ENCODE results near the gene CUTA. TPM values are rescaled to one million over a fixed set of nuclear protein-coding genes. Genes with fewer than 3 reads are reported as not detected.

CUTA gene
- total RNA-seq, 8 experiments from 2014 or later: 196 to 327 (median 271) TPM

- ATAC-seq (replicated peaks in 6 of 8): peak in 5 of 8 experiments; percentile 6 to 18 (median 14)
- in situ Hi-C loops (cut with MboI; ENCODE audit: low pct_unique_long_range_greater_than_20kb in 2 of 9, low sequenced_read_pairs in 9 of 9, unreplicated experiment in 9 of 9): no loop called here
- peak overlapping the region in 1 of 2 donors; percentile 52 for H3K27ac ChIP-seq
- 100% methylated on average over 1 of the region's 1 CpG; no CpG with 5 or more reads in 7 of the 10 experiments for WGBS, 10 experiments
- peaks cover 52 to 61% of the 10 kb centered on the region in 2 donors for H3K4me1 ChIP-seq (replicated peaks in 1 of 2)
- peak overlapping the region in 1 of 5 donors; percentile 9 for H3K4me3 ChIP-seq
These were observed 15.2 kb upstream of the CUTA start for GRCh38 chr6:33433001-33433543.

- 53 to 54% methylated on average over 3 of the region's 10 CpGs; no CpG with 5 or more reads in 8 of the 10 experiments for WGBS, 10 experiments
- H3K4me3 ChIP-seq: peak overlapping the region in 1 of 5 donors; percentile 30
- in situ Hi-C loops (cut with MboI; ENCODE audit: low pct_unique_long_range_greater_than_20kb in 2 of 9, low sequenced_read_pairs in 9 of 9, unreplicated experiment in 9 of 9): no loop called here
- peak overlapping the region in 1 of 2 donors; percentile 88 for H3K27ac ChIP-seq
- peaks cover 52 to 61% of the 10 kb centered on the region in 2 donors for H3K4me1 ChIP-seq (replicated peaks in 1 of 2)
- ATAC-seq (replicated peaks in 6 of 8): no peak
These were observed 14.6 kb upstream of the CUTA start for GRCh38 chr6:33432546-33432945.

DNA sequence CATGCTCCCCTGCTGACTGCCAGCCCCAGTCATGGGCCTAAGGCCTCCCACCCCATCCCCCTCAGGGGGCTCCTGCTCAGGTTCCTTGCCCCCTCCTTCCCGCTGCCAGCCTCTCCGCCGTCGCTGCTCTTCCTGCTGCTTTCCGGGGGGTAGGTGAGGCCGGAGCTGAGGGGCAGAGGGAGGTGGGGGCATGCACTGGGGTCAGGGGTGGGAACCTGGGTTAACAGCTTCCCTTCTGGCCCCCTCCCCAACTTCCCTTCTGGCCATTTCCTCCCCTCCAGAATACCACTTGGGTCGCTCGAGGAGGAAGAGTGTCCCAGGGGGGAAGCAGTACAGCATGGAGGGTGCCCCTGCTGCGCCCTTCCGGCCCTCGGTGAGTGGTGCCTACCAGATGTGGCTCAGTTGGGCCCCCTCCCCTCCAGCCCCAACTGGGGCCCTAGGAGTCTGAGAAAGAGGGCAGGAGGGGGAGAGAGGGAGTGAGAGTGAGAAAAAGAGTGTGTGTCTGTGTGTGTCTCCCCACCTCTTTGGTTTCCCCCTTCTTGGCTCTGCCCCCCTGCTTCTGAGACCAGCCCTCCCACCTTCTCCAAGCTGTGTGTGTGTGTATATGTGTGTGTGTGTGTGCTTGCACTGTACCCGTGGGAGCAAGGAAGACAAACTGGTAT lies 14.1 kb upstream of the CUTA start:
- 20% methylated on average over 1 of the region's 12 CpGs; no CpG with 5 or more reads in 9 of the 10 experiments for WGBS, 10 experiments
- peak overlapping the region in 3 of 5 donors; percentile 30 to 42 (median 31) for H3K4me3 ChIP-seq
- in situ Hi-C loops (cut with MboI; ENCODE audit: low pct_unique_long_range_greater_than_20kb in 2 of 9, low sequenced_read_pairs in 9 of 9, unreplicated experiment in 9 of 9): no loop called here
- peaks cover 52 to 65% of the 10 kb centered on the region in 2 donors for H3K4me1 ChIP-seq (replicated peaks in 1 of 2)
- H3K27ac ChIP-seq: peak overlapping the region; percentile 80 to 88
- peak in 1 of 8 experiments; percentile 5 for ATAC-seq (replicated peaks in 6 of 8)

DNA sequence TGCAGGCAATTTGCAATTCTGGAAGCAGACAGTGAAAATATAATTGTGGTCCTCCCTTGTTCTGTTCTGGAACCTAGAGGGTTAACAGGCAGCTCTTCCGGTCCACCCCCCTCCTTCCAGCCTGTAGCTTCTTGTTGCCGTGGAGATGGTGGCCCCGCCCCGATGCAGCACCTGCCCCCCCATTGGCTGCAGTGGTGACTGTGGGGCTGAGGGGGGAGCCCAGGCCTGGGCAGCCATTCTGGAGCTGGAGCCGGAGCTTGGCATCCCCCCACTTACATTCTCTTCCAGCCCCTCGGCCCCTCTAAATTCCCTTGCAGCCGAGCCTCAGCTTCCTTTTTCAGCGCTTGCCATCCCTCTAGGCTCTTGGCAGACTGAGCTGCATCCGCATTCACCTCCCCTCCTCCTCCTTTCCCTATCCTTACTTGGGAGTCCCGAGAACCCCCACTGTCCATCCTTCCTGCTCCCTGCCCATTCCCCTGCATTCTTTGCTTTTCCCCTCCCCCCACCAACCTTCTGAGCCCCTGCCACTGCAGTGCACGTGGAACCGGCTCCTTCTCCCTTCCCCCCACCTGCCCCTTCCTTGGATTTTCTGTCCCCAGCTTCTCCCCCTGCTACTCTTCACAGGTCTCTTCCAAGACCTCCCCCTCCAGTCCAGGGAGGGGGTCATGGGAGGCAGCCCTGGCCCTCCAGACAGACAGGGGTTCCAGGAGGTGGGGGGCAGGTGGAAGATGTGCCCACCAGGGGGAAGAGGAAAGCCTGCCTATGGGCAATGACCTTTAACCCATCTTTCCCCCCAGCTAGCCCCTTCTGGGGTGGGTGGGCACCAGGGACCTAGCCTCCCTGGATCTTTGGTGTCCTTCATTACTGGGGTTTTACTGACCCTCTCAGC lies 13.3 kb upstream of the CUTA start:
- Histone ChIP-seq H3K4me3 (peak overlapping the region; percentile 21 to 42 (median 30)), H3K27ac (peak overlapping the region; percentile 80 to 88), H3K4me1 (replicated peaks in 1 of 2) (peaks cover 52 to 72% of the 10 kb centered on the region in 2 donors)
- peak; percentile 21 to 70 (median 52) for ATAC-seq (replicated peaks in 6 of 8)
- 0% methylated on average over 4 of the region's 12 CpGs; no CpG with 5 or more reads in 9 of the 10 experiments for WGBS, 10 experiments
- in situ Hi-C loops (cut with MboI; ENCODE audit: low pct_unique_long_range_greater_than_20kb in 2 of 9, low sequenced_read_pairs in 9 of 9, unreplicated experiment in 9 of 9): no loop called here

- H3K27ac ChIP-seq: no peak overlapping the region
- no peak for ATAC-seq (replicated peaks in 6 of 8)
- 33 to 75% (median 60%) methylated on average over 1 to 2 of the region's 2 CpGs; no CpG with 5 or more reads in 3 of the 10 experiments for WGBS, 10 experiments
- peak overlapping the region in 1 of 5 donors; percentile 42 for H3K4me3 ChIP-seq
- in situ Hi-C loops (cut with MboI; ENCODE audit: low pct_unique_long_range_greater_than_20kb in 2 of 9, low sequenced_read_pairs in 9 of 9, unreplicated experiment in 9 of 9): no loop called here
- H3K4me1 ChIP-seq (replicated peaks in 1 of 2): peaks cover 52 to 76% of the 10 kb centered on the region in 2 donors
These were observed 12.4 kb upstream of the CUTA start for GRCh38 chr6:33430334-33430733.

GRCh38 chr6:33429750-33430052 lies 11.8 kb upstream of the CUTA start:
- in situ Hi-C loops (cut with MboI; ENCODE audit: low pct_unique_long_range_greater_than_20kb in 2 of 9, low sequenced_read_pairs in 9 of 9, unreplicated experiment in 9 of 9): no loop called here
- peak overlapping the region in 1 of 2 donors; percentile 90 for H3K27ac ChIP-seq
- no peak for ATAC-seq (replicated peaks in 6 of 8)
- H3K4me1 ChIP-seq (replicated peaks in 1 of 2): peaks cover 57 to 83% of the 10 kb centered on the region in 2 donors
- peak overlapping the region in 1 of 5 donors; percentile 56 for H3K4me3 ChIP-seq
- 36 to 100% (median 60%) methylated on average over 1 to 2 of the region's 2 CpGs; no CpG with 5 or more reads in 4 of the 10 experiments for WGBS, 10 experiments

DNA sequence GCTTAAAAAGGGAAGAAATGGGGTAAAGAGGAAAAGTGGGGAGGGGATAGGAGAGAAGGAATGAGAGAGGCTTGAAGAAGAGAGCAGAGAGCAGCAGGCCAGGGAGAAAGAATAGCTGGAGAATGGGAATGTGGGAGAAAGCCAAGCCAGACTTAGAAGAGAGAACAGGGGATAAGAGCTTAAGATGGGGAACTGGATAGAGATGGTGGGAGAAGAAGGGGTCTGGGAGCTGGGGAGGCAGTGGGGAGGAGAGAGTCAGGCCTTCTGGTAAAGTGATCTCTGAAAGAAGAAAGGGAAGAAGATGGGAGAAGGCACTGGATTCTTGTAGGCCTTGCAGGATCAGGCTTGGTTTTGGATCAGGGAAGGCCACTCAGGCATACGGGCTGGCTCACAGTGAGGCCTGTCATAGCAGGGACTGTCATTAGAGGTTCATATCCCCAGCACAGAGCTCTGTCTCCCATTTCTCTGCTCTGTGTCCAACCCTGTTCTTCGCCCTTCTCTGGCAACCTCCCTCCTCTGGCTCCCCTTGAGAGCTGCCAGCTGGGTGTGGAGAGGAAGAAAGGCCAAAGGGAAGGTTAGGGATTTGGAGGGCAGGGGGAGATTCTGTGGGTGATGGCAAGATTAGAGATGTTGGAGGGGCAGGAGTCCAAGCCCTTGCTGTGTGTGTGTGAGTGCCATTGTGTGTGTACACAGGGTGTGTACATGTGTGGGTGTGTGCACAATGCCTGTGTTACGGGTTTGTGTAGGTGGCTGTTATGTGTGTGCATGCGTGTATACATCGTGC lies 11.3 kb upstream of the CUTA start:
- in situ Hi-C loops (cut with MboI; ENCODE audit: low pct_unique_long_range_greater_than_20kb in 2 of 9, low sequenced_read_pairs in 9 of 9, unreplicated experiment in 9 of 9): no loop called here
- H3K4me1 ChIP-seq (replicated peaks in 1 of 2): peaks cover 61 to 84% of the 10 kb centered on the region in 2 donors
- H3K27ac ChIP-seq: peak overlapping the region; percentile 87 to 90
- H3K4me3 ChIP-seq: peak overlapping the region; percentile 46 to 94 (median 54)
- no peak for ATAC-seq (replicated peaks in 6 of 8)
- 40 to 100% (median 80%) methylated on average over 1 to 3 of the region's 5 CpGs; no CpG with 5 or more reads in 5 of the 10 experiments for WGBS, 10 experiments

DNA sequence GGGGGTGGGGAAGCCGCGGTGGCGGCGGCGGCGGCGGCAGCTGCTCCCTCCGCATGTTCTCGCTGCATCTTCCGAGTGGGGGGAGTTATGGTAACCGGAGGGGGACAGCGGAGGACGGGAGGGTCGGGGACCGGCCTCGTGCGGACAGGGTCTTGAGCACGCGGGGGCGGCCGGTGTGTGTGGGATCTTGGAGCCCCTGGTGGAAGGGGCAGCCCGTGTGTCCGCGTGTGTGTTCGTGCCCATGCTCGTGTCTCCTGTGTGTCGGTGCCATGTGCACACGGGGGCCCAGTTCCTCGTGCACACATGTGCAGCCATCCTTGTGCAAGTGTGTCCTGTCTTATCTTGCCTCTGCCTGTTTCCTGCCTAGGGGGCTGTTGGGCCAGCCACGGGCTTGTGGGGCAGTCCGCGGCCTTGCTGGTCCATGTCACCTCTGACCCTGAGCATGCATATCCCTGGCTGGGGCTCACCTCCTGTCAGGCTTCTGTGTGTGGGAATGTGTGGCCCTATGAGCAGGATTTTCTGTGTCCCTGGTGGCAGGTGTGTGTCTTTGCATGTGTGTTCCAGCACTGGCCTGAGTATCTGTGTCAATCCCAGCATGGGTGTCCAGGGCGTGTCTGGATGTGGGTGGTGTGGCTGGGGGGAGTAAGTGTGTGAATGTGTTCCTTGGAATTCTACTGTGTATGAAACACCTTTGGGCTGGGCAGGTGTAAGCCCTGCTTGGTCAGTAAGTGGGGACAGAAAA lies 10.5 kb upstream of the CUTA start:
- peak; percentile 1 to 7 (median 4) for ATAC-seq (replicated peaks in 6 of 8)
- H3K4me3 ChIP-seq: peak overlapping the region; percentile 46 to 94 (median 54)
- WGBS, 10 experiments: 0 to 57% (median 29%) methylated on average over 1 to 2 of the region's 33 CpGs; no CpG with 5 or more reads in 6 of the 10 experiments
- peak overlapping the region; percentile 87 to 90 for H3K27ac ChIP-seq
- in situ Hi-C loops (cut with MboI; ENCODE audit: low pct_unique_long_range_greater_than_20kb in 2 of 9, low sequenced_read_pairs in 9 of 9, unreplicated experiment in 9 of 9): no loop called here
- H3K4me1 ChIP-seq (replicated peaks in 1 of 2): peaks cover 54 to 77% of the 10 kb centered on the region in 2 donors

DNA sequence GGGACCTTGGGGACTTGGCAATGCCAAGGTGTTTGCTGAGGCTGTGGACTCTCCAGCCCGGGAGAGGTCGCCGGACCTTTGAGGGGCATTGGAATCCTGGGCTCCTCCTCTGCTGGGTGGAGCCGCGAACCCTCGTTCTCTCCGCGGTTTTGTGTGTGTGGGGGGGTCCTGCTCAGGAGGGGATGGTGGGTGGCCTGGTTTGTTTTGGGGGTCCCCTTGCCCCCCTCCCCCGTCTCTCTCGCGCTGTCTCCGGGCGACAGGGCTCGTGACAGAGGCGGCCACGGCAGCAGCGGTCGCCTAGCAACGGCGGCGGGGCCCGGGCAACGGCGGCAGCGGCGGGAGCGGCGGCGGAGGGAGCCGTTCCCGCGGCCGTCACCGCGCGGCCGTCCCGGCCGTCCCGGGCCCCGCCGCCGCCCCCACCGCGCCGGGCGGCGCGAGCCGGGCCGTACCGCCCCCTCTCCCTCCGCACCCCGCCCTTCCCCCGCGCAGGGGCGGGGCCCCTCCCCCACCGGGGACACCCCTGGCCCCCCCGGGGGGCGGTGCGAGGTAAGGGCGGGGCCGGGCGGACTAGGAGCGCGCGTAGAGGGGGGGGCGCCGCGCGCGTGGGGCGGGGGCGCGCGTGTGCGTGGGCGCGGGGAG lies 9.8 kb upstream of the CUTA start:
- ATAC-seq (replicated peaks in 6 of 8): peak; percentile 1 to 31 (median 16)
- 0% methylated on average over 2 to 5 of the region's 79 CpGs; no CpG with 5 or more reads in 8 of the 10 experiments for WGBS, 10 experiments
- Histone ChIP-seq H3K4me1 (replicated peaks in 1 of 2) (peaks cover 48 to 70% of the 10 kb centered on the region in 2 donors), H3K4me3 (peak overlapping the region; percentile 46 to 94 (median 54)), H3K27ac (peak overlapping the region; percentile 87 to 90)
- in situ Hi-C loops (cut with MboI; ENCODE audit: low pct_unique_long_range_greater_than_20kb in 2 of 9, low sequenced_read_pairs in 9 of 9, unreplicated experiment in 9 of 9): no loop called here

- in situ Hi-C loops (cut with MboI; ENCODE audit: low pct_unique_long_range_greater_than_20kb in 2 of 9, low sequenced_read_pairs in 9 of 9, unreplicated experiment in 9 of 9): no loop called here
- WGBS, 10 experiments: 0 to 20% methylated on average over 1 of the region's 12 CpGs; no CpG with 5 or more reads in 8 of the 10 experiments
These were observed 8.9 kb upstream of the CUTA start for GRCh38 chr6:33426590-33427511.

More at GRCh38 chr6:33426590-33427511, 8.9 kb upstream of the CUTA start:
- peak overlapping the region; percentile 46 to 94 (median 54) for H3K4me3 ChIP-seq
- ATAC-seq (replicated peaks in 6 of 8): peak in 5 of 8 experiments; percentile 13 to 32 (median 21)
- peak overlapping the region; percentile 87 to 90 for H3K27ac ChIP-seq
- peaks cover 39 to 62% of the 10 kb centered on the region in 2 donors for H3K4me1 ChIP-seq (replicated peaks in 1 of 2)
